GM12892 (cell line): ENCODE data around the gene LIPE.

Experiments
- POLR2A ChIP-seq: IDR thresholded peaks from 2 replicates; pipeline ENCODE4 v1.6.1; 2011; ENCODE audit warnings: low read depth, low read length, control low read depth
- POLR2AphosphoS5 ChIP-seq: IDR thresholded peaks from 2 replicates; pipeline ENCODE4 v1.6.1; 2011; ENCODE audit warnings: low read depth, low read length, control low read depth
- TAF1 ChIP-seq: IDR thresholded peaks from 2 replicates; pipeline ENCODE4 v1.6.1; 2011; ENCODE audit warnings: low read depth, mild to moderate bottlenecking, control low read depth, low read length, borderline replicate concordance

DNA sequence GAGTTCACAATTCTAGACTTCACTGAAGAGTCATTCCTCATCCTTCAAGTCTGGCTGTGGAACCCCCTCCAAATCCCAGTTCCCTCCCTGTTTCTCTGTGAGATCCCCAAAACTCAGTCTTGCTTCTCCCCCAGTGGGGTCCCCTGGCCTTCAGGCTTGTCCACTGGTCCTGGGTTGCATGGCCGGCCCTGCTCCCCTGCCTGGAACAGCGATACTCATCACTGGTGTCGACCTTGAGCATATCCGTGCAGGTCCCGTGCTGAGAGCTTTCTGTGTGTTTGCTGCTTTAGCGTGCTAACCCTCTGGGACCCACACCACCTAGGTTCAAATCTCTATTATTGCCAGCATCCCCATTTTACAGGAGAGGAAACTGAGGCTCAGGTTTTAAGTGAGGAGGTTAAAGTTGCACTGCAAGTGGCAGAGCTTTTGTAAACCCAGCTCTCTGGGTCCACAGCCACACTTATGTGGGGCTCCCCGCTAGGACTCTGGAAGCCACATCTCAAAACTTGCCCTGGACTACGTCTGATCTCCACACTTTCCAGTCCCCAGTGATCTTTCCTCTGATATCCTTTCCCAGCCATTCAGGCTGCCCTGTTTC is 15.5 kb downstream of the LIPE start:
- no peak for TF ChIP-seq POLR2A
- TF ChIP-seq POLR2AphosphoS5, result no peak
- TF ChIP-seq TAF1, result no peak
